ENCODE data around the gene POLR2M.
A peak's percentile ranks its signal among the peaks of the same experiment; 100 is the strongest.

Gene POLR2M

DNA sequence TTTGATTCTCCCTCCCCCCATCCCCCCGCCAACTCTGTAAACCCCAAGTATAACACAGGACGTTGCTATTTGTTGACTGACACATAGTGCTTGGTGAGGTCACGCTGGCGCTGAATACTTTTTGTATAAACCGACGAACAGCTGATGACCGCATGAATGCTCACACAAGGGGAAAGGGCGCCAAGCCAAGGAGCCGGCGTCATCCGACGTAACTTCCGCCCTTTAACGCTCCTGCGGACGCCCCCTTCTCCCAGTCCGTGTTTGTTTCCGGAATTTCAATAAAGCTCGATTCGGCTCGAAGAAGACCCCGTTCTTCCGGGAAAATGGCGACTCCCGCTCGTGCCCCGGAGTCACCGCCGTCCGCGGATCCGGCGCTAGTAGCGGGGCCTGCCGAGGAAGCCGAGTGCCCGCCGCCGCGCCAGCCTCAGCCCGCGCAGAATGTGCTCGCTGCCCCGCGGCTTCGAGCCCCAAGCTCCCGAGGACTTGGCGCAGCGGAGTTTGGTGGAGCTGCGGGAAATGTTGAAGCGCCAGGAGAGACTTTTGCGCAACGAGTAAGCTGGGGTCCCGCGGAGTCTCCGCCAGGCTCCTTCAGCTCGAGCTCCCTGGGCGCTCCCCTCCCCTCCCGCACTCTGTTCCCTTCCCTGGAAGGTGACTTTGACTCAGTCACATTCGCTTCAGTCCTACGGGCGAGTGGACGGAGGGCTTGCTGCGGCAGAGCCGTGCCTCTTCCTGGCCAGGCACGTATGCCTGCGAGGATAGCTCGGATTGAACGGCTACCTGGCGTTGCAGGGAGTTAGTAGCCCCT lies at the start of gene POLR2M:
Gene POLR2M (plus strand): TSS at position 310 of the 805 bp plus-strand sequence. CDS start 129 bp downstream, at position 439.
- DNase-seq = peak in 55 of 56 donors; percentile 64 to 97 (median 89)

DNA sequence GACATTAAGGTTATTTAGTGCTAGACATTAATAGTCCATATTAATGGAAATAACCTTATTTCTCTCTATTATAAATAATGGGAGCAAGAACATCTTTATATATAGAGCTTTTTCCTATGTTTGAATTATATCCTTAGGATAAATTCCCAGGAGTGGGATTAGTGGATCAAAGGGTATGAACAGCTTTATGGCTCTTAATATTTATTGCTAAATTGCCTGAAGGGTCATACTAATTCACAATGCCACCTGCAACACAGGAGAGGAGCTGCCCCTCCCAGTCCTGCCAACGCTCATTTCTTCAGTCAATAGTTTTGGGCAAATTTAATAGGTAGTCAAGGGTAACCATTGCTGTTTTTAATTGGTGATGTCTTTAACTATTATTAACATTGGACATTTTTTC lies 48.9 kb upstream of the POLR2M start:
- no peak for DNase-seq

GRCh38 chr15:57662091-57662744 lies 44.3 kb upstream of the POLR2M start:
- no peak for DNase-seq

DNA sequence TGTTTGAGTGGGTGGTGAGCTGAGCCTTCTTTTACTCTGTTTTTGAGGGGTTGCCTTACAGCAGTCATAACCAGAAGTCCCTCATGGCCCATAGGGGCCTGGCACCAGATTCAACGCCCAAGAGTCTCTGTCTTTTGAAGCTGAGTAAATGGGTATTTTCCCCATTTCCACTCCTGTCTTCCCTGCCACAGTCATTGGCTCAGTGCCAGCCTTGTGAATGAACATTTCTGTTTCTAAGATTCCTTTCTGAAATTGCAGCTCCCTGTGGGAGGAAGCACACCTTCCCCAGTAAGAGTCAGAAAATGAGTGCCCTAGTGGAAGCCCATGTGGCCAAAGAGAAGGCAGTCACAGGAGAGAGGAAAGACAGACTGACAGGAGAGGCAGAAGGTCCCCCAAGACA lies 43.7 kb upstream of the POLR2M start:
- peak in 2 of 56 donors; percentile 2 to 16 for DNase-seq

DNA sequence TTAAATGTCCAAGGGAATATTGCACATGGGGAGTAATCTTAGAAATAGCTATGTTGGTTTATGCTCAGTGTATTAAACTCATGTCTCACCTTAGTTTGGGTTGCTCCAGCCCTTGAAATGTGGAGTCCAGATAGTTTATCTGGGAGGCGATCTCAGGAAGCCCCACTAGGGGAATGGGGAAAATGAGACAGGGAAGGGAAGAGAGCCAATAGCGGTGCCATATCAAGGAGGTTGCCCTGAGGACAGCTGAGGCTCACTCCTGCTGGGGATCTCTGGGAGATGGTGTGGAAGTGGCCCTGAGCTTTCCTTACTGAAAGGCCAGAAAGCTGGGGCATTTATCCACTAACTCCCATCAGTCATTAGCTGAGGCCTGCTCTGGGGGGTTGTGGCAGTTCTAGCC lies 43.3 kb upstream of the POLR2M start:
- no peak for DNase-seq

DNA sequence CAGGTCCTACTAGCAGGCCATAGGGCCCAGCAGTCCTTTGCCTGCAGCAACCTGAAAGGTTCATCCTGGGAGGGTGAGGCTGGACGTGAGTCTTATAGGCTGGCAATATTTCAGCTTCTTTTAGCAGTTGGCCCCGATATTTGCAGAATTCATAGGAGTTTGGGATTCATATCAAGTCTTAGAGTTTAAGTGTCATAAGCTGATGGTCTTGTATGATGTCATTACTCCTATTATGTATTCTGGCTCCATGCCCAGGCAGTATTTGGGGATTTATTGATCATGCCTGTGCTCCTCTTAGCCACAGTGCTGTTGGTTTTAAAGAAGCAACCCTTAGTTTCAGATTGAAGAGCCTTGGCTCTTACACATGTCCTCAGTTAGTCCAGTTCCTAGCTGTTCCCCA lies 41.3 kb upstream of the POLR2M start:
- DNase-seq = no peak

GRCh38 chr15:57665939-57666338 lies 40.6 kb upstream of the POLR2M start:
- no peak for DNase-seq

DNA sequence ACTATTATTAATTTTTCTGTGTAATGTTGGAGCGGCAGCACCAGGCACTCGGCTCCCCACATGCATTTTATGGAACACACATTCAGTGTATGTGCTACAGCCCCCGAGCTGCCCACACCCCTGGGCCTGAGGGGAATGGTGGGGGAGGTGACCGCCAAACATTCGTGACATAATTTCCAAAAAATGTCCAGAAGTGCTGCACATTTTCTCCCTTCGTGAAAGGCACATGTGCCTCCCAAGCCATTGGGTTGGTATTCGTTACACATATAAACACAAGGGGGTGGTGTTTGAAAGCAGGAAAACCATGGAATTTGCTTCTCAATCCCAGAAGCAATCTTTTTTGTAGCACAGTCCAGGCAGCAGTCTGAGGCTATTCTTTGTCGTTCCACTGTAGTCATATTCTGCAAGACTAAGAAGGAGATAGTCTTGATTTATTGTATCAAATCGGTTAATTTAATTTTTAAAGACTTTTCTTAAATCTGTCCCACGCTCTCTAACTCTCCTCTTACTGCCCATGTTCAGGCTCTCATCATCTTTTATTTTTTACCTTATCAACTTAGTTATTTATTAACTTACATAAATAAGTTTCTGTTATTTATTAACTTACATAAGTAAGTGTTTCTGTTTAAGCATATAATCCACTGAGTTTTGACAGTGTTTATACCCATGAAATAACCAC lies 39.2 kb upstream of the POLR2M start:
- peak in 2 of 56 donors; percentile 19 to 20 for DNase-seq

DNA sequence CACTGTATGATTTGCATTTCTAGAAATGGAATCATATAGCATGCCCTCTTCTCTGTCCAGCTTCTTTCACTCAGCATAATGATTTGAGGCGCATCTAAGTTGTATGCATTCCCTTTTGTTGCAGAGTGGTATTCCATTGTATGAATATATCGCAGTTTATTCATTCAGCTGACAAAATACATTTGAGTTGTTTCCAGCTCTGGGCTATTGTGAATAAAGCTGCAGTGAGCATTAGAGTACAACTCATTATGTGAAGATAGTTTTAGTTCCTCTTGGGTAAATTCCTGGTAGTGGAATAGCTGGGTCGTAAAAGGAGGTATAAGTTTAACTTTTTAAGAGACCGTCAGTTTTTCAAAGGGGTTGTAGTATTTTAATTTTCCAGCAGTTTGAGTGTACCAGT lies 38.5 kb upstream of the POLR2M start:
- no peak for DNase-seq

DNA sequence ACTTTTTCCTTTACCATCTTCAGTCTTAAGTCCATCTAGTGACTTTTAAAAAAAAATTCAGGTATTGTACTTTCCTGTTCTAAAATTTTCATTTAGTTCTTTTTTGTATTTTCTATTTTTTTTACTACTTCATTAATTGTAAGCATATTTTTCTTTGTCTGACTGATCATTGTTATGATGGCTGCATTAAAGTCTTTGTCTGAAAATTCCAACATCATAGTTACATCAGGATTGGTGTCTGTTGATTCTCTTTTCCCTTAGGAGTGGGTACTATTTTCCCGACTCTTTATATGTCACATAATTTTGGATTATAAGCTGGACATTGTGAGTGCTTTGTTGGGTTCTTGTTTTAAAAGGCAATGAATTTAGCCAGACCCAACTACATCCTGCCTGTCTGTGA lies 34.9 kb upstream of the POLR2M start:
- DNase-seq = no peak

GRCh38 chr15:57675481-57676181 lies 30.9 kb upstream of the POLR2M start:
- no peak for DNase-seq

DNA sequence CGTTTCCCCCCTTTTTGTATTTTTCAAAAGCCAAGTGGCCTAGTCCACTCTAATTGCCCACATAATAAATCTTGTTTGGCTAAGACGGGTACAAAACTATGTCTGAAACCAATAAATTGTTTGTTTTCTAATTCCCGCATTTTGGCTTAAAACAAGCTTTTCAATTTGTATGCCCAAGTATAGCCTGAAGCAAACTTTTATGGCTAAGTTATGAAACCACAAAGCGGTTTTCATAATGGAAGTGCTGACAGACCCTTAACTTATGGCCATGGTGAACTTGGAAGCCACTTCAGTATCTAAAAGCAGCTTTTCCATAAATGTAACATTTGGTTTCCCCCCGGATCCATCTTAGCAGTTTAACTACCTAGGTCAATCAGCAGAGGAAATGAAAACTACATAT lies 29.9 kb upstream of the POLR2M start:
- no peak for DNase-seq

DNA sequence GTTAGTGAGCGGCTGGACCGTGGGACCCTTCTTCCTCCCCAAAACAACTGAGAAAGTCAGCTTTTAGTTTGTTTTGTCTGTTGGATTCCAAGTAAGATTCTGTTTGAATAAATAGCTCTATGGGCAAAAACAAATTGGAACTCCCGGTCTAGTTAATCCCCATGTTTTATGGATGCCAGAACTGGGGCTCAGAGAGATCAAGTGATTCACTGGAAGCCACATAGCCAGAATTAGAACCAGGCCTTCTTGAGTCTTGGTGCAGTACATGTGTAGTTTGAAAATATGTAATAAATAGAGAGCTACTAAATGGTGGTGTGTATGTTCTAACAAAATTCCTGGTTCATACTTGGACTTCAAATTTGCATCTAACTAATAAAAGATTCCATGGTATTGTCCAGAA lies 29.3 kb upstream of the POLR2M start:
- DNase-seq = no peak

DNA sequence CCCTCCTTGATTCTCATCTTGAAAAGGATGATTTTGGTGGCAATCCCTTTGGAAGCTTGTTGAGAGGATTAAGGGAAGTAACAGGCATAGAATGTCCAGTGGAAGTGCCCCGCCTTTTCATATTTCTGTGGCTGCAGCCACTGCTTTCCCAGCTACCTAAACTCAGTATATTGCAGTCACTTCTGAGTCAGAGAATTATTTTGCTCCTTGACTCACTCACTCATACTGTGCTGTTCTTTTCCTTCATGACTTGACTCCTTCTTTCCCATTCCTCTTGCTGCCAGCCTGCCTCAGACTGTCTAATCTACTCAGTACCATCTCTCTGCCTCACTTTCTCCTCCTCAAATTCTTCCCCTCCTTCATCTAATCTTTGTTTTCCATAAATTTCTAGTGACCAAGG lies 26.5 kb upstream of the POLR2M start:
- no peak for DNase-seq

GRCh38 chr15:57681011-57681410 lies 25.5 kb upstream of the POLR2M start:
- DNase-seq = no peak

GRCh38 chr15:57683481-57683880 lies 23.0 kb upstream of the POLR2M start:
- DNase-seq = no peak

GRCh38 chr15:57684491-57685151 lies 21.9 kb upstream of the POLR2M start:
- DNase-seq = no peak

DNA sequence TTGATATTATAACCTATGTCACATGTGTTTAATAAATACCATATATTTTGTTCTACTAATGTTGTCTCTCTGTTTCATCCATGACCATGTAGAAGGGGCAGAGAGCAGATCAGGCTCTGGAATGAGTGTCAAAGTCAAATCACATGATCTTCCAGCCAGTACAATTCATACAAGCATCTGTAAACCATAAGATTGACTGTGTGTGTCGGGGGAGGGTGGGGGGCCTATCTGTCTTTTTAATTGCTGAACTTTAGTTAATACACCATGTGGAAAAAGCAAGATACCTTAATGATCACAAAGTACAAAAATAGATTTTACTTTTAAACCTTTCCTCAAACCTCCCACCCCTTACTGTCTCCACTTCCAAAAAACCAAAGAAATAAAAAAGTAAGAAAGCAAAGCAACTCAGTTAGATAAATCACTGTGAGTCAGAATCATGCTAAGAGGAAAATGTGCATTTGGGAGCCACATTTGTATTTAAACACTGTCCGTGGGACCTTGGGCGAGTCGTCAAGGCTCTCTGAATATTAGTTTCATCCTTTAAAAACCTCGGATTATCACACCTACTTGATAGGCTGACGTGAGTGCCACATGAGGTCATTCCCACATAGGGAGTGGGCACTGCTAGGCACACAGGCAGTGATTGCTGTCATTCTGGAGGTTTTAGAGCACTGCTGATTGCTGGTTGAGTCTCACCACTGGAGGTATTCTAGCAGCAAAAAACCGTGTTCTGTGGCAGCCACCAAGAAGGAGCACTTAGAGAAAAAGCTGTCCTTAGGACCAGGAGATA lies 21.0 kb upstream of the POLR2M start:
- peak in 2 of 56 donors; percentile 3 to 15 for DNase-seq

DNA sequence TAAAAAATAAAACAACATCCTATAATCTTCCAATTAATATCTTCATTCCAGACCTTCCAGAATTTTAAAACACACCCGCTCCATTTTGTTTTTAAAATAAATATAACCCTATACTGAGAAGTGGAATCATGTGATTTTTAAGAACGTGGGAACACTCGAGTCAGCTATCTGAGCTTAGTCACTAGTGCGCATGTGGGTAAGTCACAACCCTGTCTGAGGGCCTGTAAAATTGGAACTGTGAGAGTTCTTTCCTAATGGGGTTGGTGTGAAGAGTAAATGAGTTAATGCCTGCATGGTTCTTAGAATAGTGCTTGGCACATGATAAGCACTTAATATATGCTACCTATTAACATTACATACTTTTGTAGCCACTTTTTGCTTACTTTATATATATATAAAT lies 19.9 kb upstream of the POLR2M start:
- no peak for DNase-seq

GRCh38 chr15:57690341-57690966 lies 16.1 kb upstream of the POLR2M start:
- no peak for DNase-seq
